Osteocyte (in vitro differentiated cells): ENCODE measurements around the gene AMD1. TPM values are rescaled to one million over a fixed set of nuclear protein-coding genes. Genes with fewer than 3 reads are reported as not detected.
"Not testable (repeated sequence)": the region's sequence is repeated elsewhere in the genome, so short reads cannot be mapped to it uniquely, and the experiment has no call there.

Experiments used
- DNase-seq: peaks from one replicate; pipeline ENCODE4 v3.0.0; 2021; ENCODE audit warnings: mixed read lengths; ENCODE audit not compliant: unreplicated experiment; ENCODE audit errors: extremely low spot score
- H3K27ac Mint-ChIP-seq: one replicate; pipeline ENCODE4 v1.8.0; 2021; ENCODE audit warnings: mild to moderate bottlenecking, mixed read lengths; ENCODE audit not compliant: unreplicated experiment
- H3K27me3 Mint-ChIP-seq: one replicate; pipeline ENCODE4 v1.8.0; 2021; ENCODE audit warnings: mixed read lengths; ENCODE audit not compliant: unreplicated experiment
- H3K36me3 Mint-ChIP-seq: one replicate; pipeline ENCODE4 v1.8.0; 2021; ENCODE audit warnings: mixed read lengths; ENCODE audit not compliant: unreplicated experiment
- H3K4me1 Mint-ChIP-seq: one replicate; pipeline ENCODE4 v1.8.0; 2021; ENCODE audit warnings: mixed read lengths; ENCODE audit not compliant: unreplicated experiment
- H3K4me3 Mint-ChIP-seq: one replicate; pipeline ENCODE4 v1.8.0; 2021; ENCODE audit warnings: mild to moderate bottlenecking, moderate library complexity, mixed read lengths; ENCODE audit not compliant: unreplicated experiment
- H3K9me3 Mint-ChIP-seq: one replicate; pipeline ENCODE4 v1.8.0; 2021; ENCODE audit warnings: mixed read lengths; ENCODE audit not compliant: unreplicated experiment
- total RNA-seq: library from RNA; stranded (reverse); gene quantifications from 2 replicates; pipeline ENCODE4 v1.2.1, GENCODE V29; 2021
- TF ChIP-seq, protein P1 (sequence below): fragments of 200-600 bp; sonication (generic); IDR thresholded peaks from 2 replicates; pipeline ENCODE4 v1.5.0; 2021; ENCODE audit warnings: antibody characterized with exemption, mild to moderate bottlenecking, moderate library complexity

Gene AMD1
- total RNA-seq, 1 donor from 2014 or later: 34.0 TPM

DNA sequence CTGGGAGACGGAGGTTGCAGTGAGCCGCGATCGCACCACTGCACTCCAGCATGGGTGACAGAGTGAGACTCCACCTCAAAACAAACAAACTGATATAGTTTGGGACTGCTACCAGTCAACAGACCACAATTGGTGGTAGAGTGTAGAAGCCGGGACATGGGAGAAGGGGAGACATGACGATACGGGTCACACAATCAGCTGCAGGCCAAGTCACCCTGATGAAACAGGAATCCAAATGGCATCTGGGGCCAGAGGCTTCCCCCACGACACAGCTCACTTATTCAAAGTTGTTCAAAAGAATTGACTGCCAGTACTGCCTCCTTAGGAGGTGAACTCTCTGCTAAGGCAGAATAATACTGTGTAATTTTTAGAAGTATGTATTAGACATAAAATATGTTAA is 27.5 kb downstream of the AMD1 start:
- Mint-ChIP-seq H3K4me1 (no peaks in the 10 kb centered on the region), H3K9me3 (peaks cover 26% of the 10 kb centered on the region), H3K4me3 (no peak overlapping the region), H3K27me3 (no peaks in the 10 kb centered on the region), H3K27ac (no peak overlapping the region), H3K36me3 (peaks cover 22% of the 10 kb centered on the region)
- TF ChIP-seq, protein P1, sequence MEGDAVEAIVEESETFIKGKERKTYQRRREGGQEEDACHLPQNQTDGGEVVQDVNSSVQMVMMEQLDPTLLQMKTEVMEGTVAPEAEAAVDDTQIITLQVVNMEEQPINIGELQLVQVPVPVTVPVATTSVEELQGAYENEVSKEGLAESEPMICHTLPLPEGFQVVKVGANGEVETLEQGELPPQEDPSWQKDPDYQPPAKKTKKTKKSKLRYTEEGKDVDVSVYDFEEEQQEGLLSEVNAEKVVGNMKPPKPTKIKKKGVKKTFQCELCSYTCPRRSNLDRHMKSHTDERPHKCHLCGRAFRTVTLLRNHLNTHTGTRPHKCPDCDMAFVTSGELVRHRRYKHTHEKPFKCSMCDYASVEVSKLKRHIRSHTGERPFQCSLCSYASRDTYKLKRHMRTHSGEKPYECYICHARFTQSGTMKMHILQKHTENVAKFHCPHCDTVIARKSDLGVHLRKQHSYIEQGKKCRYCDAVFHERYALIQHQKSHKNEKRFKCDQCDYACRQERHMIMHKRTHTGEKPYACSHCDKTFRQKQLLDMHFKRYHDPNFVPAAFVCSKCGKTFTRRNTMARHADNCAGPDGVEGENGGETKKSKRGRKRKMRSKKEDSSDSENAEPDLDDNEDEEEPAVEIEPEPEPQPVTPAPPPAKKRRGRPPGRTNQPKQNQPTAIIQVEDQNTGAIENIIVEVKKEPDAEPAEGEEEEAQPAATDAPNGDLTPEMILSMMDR: no peak
- no peak for DNase-seq

DNA sequence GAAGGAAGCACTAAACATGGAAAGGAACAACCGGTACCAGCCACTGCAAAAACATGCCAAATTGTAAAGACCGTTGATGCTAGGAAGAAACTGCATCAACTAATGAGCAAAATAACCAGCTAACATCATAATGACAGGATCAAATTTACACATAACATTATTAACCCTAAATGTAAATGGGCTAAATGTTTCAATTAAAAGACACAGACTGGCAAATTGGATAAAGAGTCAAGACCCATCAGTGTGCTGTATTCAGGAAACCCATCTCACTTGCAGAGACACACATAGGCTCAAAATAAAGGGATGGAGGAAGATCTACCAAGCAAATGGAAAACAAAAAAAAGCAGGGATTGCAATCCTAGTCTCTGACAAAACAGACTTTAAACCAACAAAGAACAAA is 31.7 kb downstream of the AMD1 start:
- not testable (repeated sequence) for H3K36me3 Mint-ChIP-seq, H3K4me3 Mint-ChIP-seq, DNase-seq, H3K27me3 Mint-ChIP-seq, H3K27ac Mint-ChIP-seq, H3K4me1 Mint-ChIP-seq
- H3K9me3 Mint-ChIP-seq: peaks cover 45% of the 10 kb centered on the region

DNA sequence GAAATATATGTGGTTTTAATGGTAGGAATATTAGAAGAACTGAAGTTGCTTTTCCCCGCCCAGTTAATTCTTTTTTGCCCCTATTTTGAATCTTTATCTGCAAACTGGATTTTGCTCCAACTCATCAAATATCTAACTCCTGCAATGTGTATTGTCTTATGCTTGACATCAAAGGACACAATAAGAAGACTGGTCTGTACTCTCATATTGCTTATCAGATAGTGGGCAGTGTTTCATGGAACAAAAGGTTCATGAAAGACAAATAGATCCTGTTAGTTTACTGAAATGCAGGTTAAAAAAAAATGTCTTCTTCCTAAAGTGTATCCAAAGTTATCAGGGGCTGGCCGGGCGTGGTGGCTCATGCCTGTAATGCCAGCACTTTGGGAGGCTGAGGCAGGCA is 56.2 kb downstream of the AMD1 start:
- DNase-seq: no peak
- no peak overlapping the region for H3K27ac Mint-ChIP-seq
- no peaks in the 10 kb centered on the region for H3K9me3 Mint-ChIP-seq
- H3K27me3 Mint-ChIP-seq: no peaks in the 10 kb centered on the region
- no peak overlapping the region for H3K4me3 Mint-ChIP-seq
- no peaks in the 10 kb centered on the region for H3K36me3 Mint-ChIP-seq
- H3K4me1 Mint-ChIP-seq: no peaks in the 10 kb centered on the region
- TF ChIP-seq, protein P1: no peak

DNA sequence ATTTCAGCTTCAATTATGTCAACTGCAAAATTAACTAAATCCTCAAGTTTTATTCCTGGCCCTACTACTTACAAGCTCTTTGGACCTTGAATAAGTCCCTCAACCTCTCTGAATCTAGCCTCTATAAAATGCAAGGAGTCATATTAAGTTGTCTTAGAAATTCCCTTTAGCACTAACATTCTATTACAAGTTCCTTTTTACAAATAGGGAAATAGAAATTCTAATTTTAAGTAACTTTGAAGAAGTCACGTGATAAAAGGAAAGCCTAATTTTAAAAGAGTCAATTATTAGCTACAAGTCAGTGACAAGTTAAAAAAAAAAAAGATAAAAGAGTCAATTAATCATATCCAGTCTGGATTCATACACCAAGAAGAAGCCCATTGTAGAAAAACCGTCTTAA is 59.3 kb downstream of the AMD1 start:
- no peaks in the 10 kb centered on the region for H3K4me1 Mint-ChIP-seq
- no peaks in the 10 kb centered on the region for H3K9me3 Mint-ChIP-seq
- no peak overlapping the region for H3K27ac Mint-ChIP-seq
- no peak for DNase-seq
- no peak overlapping the region for H3K4me3 Mint-ChIP-seq
- TF ChIP-seq, protein P1: no peak
- no peaks in the 10 kb centered on the region for H3K27me3 Mint-ChIP-seq
- no peaks in the 10 kb centered on the region for H3K36me3 Mint-ChIP-seq

DNA sequence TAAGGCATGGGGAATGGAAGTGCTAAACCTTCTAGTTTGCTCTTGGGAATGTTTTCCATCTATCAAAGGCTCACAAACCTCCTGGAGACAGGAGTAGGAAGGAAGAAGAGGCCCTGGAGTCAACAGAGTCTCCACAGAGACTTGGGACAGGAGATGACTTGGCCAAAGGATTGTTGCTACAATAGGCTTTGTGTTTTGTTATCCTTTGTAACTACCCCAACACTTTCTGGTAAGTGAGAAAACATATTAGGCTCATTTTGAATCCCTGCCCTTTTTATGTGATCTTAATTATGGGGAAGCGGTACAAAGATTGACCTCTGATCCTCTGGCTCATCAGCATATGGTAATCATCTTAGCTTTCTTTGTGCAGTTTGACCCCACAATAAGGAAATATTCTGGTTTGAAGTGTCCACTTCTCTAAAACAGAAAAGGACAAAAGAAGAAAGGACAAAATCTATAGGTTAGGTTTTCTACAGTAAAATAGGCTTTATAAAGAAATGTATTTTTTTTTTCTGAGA is 59.9 kb downstream of the AMD1 start:
- no peak for DNase-seq
- Mint-ChIP-seq H3K4me1 (no peaks in the 10 kb centered on the region), H3K36me3 (no peaks in the 10 kb centered on the region), H3K27ac (no peak overlapping the region), H3K9me3 (no peaks in the 10 kb centered on the region), H3K4me3 (no peak overlapping the region), H3K27me3 (no peaks in the 10 kb centered on the region)
- TF ChIP-seq, protein P1: no peak

DNA sequence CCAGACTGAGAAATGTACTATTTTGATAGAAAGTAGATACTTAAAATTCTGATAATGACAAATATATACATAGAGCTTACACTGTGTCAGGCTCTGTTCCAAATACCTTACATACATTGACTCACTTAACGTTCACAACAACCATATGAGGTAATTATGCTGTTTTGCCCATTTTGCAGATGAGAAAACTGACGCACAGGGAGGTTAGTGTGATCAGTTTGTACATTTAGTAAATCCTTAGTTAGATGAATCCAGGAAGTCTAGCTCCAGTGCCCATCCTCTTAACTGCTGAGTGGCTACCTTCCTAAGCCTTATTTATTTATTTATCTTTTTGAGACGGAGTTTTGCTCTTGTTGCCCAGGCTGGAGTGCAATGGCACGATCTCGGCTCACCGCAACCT is 60.6 kb downstream of the AMD1 start:
- no peaks in the 10 kb centered on the region for H3K27me3 Mint-ChIP-seq

More for the DNA sequence above, 60.6 kb downstream of the AMD1 start:
- no peaks in the 10 kb centered on the region for H3K9me3 Mint-ChIP-seq
- no peaks in the 10 kb centered on the region for H3K36me3 Mint-ChIP-seq
- DNase-seq: no peak
- H3K27ac Mint-ChIP-seq: no peak overlapping the region
- TF ChIP-seq, protein P1: no peak
- H3K4me3 Mint-ChIP-seq: no peak overlapping the region
- no peaks in the 10 kb centered on the region for H3K4me1 Mint-ChIP-seq
